HepG2 (cell line): ENCODE results near the gene DNAAF8. TPM values are rescaled to one million over a fixed set of nuclear protein-coding genes. Genes with fewer than 3 reads are reported as not detected.
A peak's percentile ranks its signal among the peaks of the same experiment; 100 is the strongest.

ENCODE experiments used
- ATAC-seq: fragments of 200-7000 bp; cut with Tn5 transposase; 3 replicates; pipeline ENCODE4 v1.9.1; 2020; ENCODE audit warnings: mild to moderate bottlenecking, moderate library complexity
- BruUV-seq: library from RNA; stranded (reverse); fragments of 400-500 nt; replicated peaks from 2 replicates; lab custom pipeline; 2021; lab: Mats Ljungman, UMichigan
- CTCF ChIA-PET: fragments of 300-600 bp; formaldehyde crosslinking; extraction: SDS; loops from one replicate; lab custom pipeline; 2021; ENCODE audit warnings: low total read pairs, inconsistent platforms, low intra/inter-chr PET ratio; lab: Yijun Ruan, JAX
- POLR2A ChIA-PET: fragments of 350-600 bp; sonication (Branson Sonifier 250); formaldehyde crosslinking; loops from one replicate; lab custom pipeline; 2020; ENCODE audit warnings: antibody characterized with exemption, inconsistent platforms; lab: Yijun Ruan, JAX
- DNase-seq: peaks from one replicate; pipeline ENCODE4 v3.0.0-alpha.2; 2015; ENCODE audit warnings: low spot score
- FAIRE-seq: peaks from 3 replicates; lab custom pipeline; 2011; peaks lifted over from hg19 to GRCh38; lab: Jason Lieb, UNC
- H2AFZ ChIP-seq: one replicate; pipeline ENCODE4 v1.6.1; 2011; ENCODE audit warnings: low read length, inconsistent platforms
- H3K27ac ChIP-seq: fragments of 300-600 bp; 3 replicates; pipeline ENCODE4 v1.8.0; 2011; ENCODE audit warnings: mixed run types, mild to moderate bottlenecking, mixed read lengths, low read length, inconsistent platforms; ENCODE audit not compliant: insufficient read depth; ENCODE audit errors: extremely low read length
- H3K27me3 ChIP-seq, 2 experiments: fragments of 200-600 bp in 1 of 2; 2 replicates in 1 of 2; 3 replicates in 1 of 2; pipeline versions ENCODE4 v1.6.0 to v1.8.0; 2011; ENCODE audit warnings: low read length in 2 of 2, mild to moderate bottlenecking in 2 of 2, moderate library complexity in 2 of 2, inconsistent platforms in 1 of 2; ENCODE audit not compliant: insufficient read depth in 2 of 2, control insufficient read depth in 1 of 2
- H3K36me3 ChIP-seq, 2 experiments: fragments of 200-600 bp in 1 of 2; replicated peaks in 1 of 2; 2 replicates in 1 of 2; 3 replicates in 1 of 2; pipeline versions ENCODE4 v1.5.1 to v1.8.0; 2011; ENCODE audit warnings: low read length in 2 of 2, inconsistent platforms in 1 of 2; ENCODE audit not compliant: insufficient read depth in 2 of 2, control insufficient read depth in 1 of 2
- H3K4me1 ChIP-seq: 2 replicates; pipeline ENCODE4 v1.5.1; 2012; ENCODE audit warnings: low read length, inconsistent platforms; ENCODE audit not compliant: insufficient read depth
- H3K4me2 ChIP-seq: 2 replicates; pipeline ENCODE4 v1.6.0; 2011; ENCODE audit warnings: low read depth, low read length, inconsistent platforms
- H3K4me3 ChIP-seq, 3 experiments: fragments of 200-600 bp in 1 of 3; sonication (generic), shearing (Covaris generic) in 1 of 3; replicated peaks in 1 of 3; 2 replicates each; pipeline ENCODE4 v1.5.1; 2011 to 2016; ENCODE audit warnings: low read length in 3 of 3, inconsistent platforms in 2 of 3, low read depth in 2 of 3, mild to moderate bottlenecking in 2 of 3, control low read depth in 1 of 3, mixed read lengths in 1 of 3; ENCODE audit not compliant: insufficient read depth in 1 of 3
- H3K79me2 ChIP-seq: one replicate; pipeline ENCODE4 v1.6.1; 2011; ENCODE audit warnings: low read length, inconsistent platforms; ENCODE audit not compliant: insufficient read depth
- H3K9ac ChIP-seq: 2 replicates; pipeline ENCODE4 v1.6.0; 2011; ENCODE audit warnings: mild to moderate bottlenecking, low read depth, low read length, inconsistent platforms; ENCODE audit not compliant: insufficient read depth
- H3K9me3 ChIP-seq: 2 replicates; pipeline ENCODE4 v1.5.1; 2012; ENCODE audit warnings: mild to moderate bottlenecking, low read length
- H4K20me1 ChIP-seq: 2 replicates; pipeline ENCODE4 v1.6.0; 2011; ENCODE audit warnings: inconsistent platforms, mild to moderate bottlenecking, low read length, moderate library complexity; ENCODE audit not compliant: insufficient read depth
- ERF ChIP-seq: IDR thresholded peaks from 2 replicates; pipeline ENCODE4 v1.6.1; 2018; ENCODE audit warnings: missing biosample characterization, missing genetic modification reagents
- KDM5A ChIP-seq: fragments of 200-600 bp; sonication (generic); IDR thresholded peaks from 2 replicates; pipeline ENCODE4 v1.7.0; 2018; ENCODE audit warnings: antibody characterized with exemption, mild to moderate bottlenecking, low read length, borderline replicate concordance
- NR2C2 ChIP-seq: sonication (generic); formaldehyde crosslinking; IDR thresholded peaks from 2 replicates; pipeline ENCODE4 v1.4.0; 2020; ENCODE audit warnings: missing genetic modification reagents, mild to moderate bottlenecking, moderate library complexity, borderline replicate concordance
- PHF5A ChIP-seq: IDR thresholded peaks from one replicate; pipeline ENCODE4 v1.6.1; 2018; ENCODE audit warnings: low read depth, missing genetic modification reagents; ENCODE audit not compliant: unreplicated experiment
- PTBP1 ChIP-seq: fragments of 200-400 bp; formaldehyde crosslinking; IDR thresholded peaks from 2 replicates; pipeline ENCODE4 v1.6.1; 2018; ENCODE audit warnings: low read length, low read depth; ENCODE audit not compliant: poor library complexity, severe bottlenecking
- SIN3A ChIP-seq: IDR thresholded peaks from 2 replicates; pipeline ENCODE4 v1.6.1; 2011; ENCODE audit warnings: low read depth, mild to moderate bottlenecking, control low read depth, low read length, borderline replicate concordance
- SP140L ChIP-seq: sonication (generic); formaldehyde crosslinking; IDR thresholded peaks from 2 replicates; pipeline ENCODE4 v1.4.0; 2020; ENCODE audit warnings: missing genetic modification reagents, borderline replicate concordance
- SPEN ChIP-seq: sonication (generic); formaldehyde crosslinking; IDR thresholded peaks from 2 replicates; pipeline ENCODE4 v1.5.1; 2020; ENCODE audit warnings: low read depth, mild to moderate bottlenecking, missing genetic modification reagents
- ZFP37 ChIP-seq: sonication (generic); formaldehyde crosslinking; IDR thresholded peaks from 2 replicates; pipeline ENCODE4 v1.4.0; 2020; ENCODE audit warnings: missing genetic modification reagents, borderline replicate concordance
- ZNF747 ChIP-seq: sonication (generic); formaldehyde crosslinking; IDR thresholded peaks from 2 replicates; pipeline ENCODE4 v1.8.1; 2023; ENCODE audit warnings: missing genetic modification reagents, mild to moderate bottlenecking, borderline replicate concordance
- ZNF790 ChIP-seq: sonication (generic); formaldehyde crosslinking; IDR thresholded peaks from 2 replicates; pipeline ENCODE4 v1.8.0; 2022; ENCODE audit warnings: missing genetic modification reagents, mild to moderate bottlenecking, borderline replicate concordance
- WGBS: methylation state at CpG from one replicate; pipeline ENCODE4 v1.1.6; 2017; ENCODE audit warnings: low lambda C conversion rate; 5-methylcytosine and 5-hydroxymethylcytosine counted together
- in situ Hi-C: cut with HindIII; loops from 2 replicates; pipeline ENCODE4 v1.10.0; 2017; ENCODE audit warnings: low pct_unique_long_range_greater_than_20kb; ENCODE audit not compliant: extremely low pct_ligation_motif_present
- intact Hi-C: fragments of 100-400 bp; cut with micrococcal nuclease; formaldehyde crosslinking; loops from one replicate; pipeline ENCODE4 v1.10.0; 2022; ENCODE audit not compliant: unreplicated experiment
- polyA plus RNA-seq, 8 experiments: library from polyadenylated mRNA; depleted of rRNA in 3 of 8; stranded (reverse) in 7 of 8; unstranded in 1 of 8; fragments of >200 nt; fragmentation: Illumina TruSeq in 4 of 8; extraction: Trizol in 4 of 8; gene quantifications; 2 replicates each; pipeline versions ENCODE4 v1.2.1 to v1.2.3, GENCODE V29; 2011 to 2016; ENCODE audit warnings: low read depth in 4 of 8, missing spikeins in 1 of 8, mixed read lengths in 1 of 8; ENCODE audit not compliant: insufficient read depth in 1 of 8
- total RNA-seq, 5 experiments: library from RNA; depleted of rRNA; stranded (reverse); fragments of >200 nt; fragmentation: Illumina TruSeq; extraction: Trizol; gene quantifications; 2 replicates each; pipeline ENCODE4 v1.2.3, GENCODE V29; 2016; ENCODE audit warnings: low read depth in 1 of 5
- TF ChIP-seq, protein P1 (sequence below): sonication (generic); IDR thresholded peaks from 2 replicates; pipeline ENCODE4 v1.6.1; 2016; ENCODE audit warnings: low read depth, borderline replicate concordance
- TF ChIP-seq, protein P2 (sequence below): IDR thresholded peaks from 2 replicates; pipeline ENCODE4 v1.6.1; 2012; ENCODE audit warnings: inconsistent platforms
- TF ChIP-seq, protein P3 (sequence below): sonication (generic); formaldehyde crosslinking; IDR thresholded peaks from 2 replicates; pipeline ENCODE4 v1.9.0; 2021; ENCODE audit warnings: missing genetic modification reagents, borderline replicate concordance
- TF ChIP-seq, protein P4 (sequence below): sonication (generic); formaldehyde crosslinking; IDR thresholded peaks from 2 replicates; pipeline ENCODE4 v1.4.0; 2020; ENCODE audit warnings: missing genetic modification reagents, borderline replicate concordance
- TF ChIP-seq, protein P5 (sequence below): fragments of 450-650 bp; IDR thresholded peaks from 2 replicates; pipeline ENCODE4 v1.6.1; 2016

The DNAAF8 gene
- total and polyA plus RNA-seq, 2 of the 13 experiments (the other 11 are each of a cell fraction or from before 2014, with no cell fraction given): 0.44 TPM; not detected in 1

DNA sequence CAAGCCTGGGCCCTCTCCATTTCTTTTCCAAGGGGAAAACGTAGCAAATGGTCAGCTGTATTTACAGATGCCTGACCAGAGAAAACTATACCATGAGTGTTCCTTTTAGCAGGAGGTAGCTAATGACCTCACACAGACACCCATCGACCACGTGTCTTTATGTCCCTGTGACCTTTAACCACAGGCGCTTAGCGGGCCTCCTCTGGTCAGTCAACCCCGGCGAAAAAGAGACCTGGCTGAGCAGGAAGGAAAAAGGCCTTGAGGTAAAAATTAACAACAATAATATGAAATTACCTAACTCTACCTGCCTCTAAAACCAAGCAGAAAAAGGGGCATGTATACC, 31.9 kb upstream of the DNAAF8 start:
- 35% methylated on average over 7 of the region's 7 CpGs for WGBS
- CTCF ChIA-PET: no interaction called here
- Histone ChIP-seq H3K9ac (peak overlapping the region; percentile 53; the same call in 1 of the 2 replicates), H3K36me3 (peaks cover 36 to 65% of the 10 kb centered on the region in 2 experiments), H3K27me3 (no peaks in the 10 kb centered on the region), H2AFZ (peak overlapping the region; percentile 11), H3K79me2 (no peaks in the 10 kb centered on the region), H3K4me1 (peaks cover 26% of the 10 kb centered on the region), H3K4me2 (peak overlapping the region; percentile 41), H4K20me1 (no peaks in the 10 kb centered on the region), H3K27ac (peak overlapping the region; percentile 67), H3K4me3 (no peak overlapping the region), H3K9me3 (no peaks in the 10 kb centered on the region)
- POLR2A ChIA-PET: interaction anchor here (1.6 kb wide), 1 partner anchor 9 kb away, joined by 8 read pairs; the partner anchor contains the start of gene NUDT16L1
- in situ Hi-C loops: no loop called here
- intact Hi-C loops: no loop called here
- no TSS peak for BruUV-seq
- peak; percentile 44 for DNase-seq
- ATAC-seq: peak; percentile 43
- FAIRE-seq: peak; percentile 18
- TF ChIP-seq ZNF747 (CRISPR knock-in tag) (no peak), ERF (0 out of 2 replicates have a peak, but pooled peaks have one; percentile 19), NR2C2 (CRISPR knock-in tag) (peak; percentile 85), SP140L (CRISPR knock-in tag) (no peak), ZFP37 (CRISPR knock-in tag) (no peak), SPEN (peak; percentile 50; the same call in 1 of the 2 replicates), KDM5A (no peak), PHF5A (CRISPR knock-in tag) (no peak), ZNF790 (CRISPR knock-in tag) (no peak), SIN3A (0 out of 2 replicates have a peak, but pooled peaks have one; percentile 24), PTBP1 (no peak)
- TF ChIP-seq, protein P1, sequence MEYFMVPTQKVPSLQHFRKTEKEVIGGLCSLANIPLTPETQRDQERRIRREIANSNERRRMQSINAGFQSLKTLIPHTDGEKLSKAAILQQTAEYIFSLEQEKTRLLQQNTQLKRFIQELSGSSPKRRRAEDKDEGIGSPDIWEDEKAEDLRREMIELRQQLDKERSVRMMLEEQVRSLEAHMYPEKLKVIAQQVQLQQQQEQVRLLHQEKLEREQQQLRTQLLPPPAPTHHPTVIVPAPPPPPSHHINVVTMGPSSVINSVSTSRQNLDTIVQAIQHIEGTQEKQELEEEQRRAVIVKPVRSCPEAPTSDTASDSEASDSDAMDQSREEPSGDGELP: peak; percentile 88; the same call in 1 of the 2 replicates
- TF ChIP-seq, protein P2, sequence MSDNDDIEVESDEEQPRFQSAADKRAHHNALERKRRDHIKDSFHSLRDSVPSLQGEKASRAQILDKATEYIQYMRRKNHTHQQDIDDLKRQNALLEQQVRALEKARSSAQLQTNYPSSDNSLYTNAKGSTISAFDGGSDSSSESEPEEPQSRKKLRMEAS: peak; percentile 71
- TF ChIP-seq, protein P3, sequence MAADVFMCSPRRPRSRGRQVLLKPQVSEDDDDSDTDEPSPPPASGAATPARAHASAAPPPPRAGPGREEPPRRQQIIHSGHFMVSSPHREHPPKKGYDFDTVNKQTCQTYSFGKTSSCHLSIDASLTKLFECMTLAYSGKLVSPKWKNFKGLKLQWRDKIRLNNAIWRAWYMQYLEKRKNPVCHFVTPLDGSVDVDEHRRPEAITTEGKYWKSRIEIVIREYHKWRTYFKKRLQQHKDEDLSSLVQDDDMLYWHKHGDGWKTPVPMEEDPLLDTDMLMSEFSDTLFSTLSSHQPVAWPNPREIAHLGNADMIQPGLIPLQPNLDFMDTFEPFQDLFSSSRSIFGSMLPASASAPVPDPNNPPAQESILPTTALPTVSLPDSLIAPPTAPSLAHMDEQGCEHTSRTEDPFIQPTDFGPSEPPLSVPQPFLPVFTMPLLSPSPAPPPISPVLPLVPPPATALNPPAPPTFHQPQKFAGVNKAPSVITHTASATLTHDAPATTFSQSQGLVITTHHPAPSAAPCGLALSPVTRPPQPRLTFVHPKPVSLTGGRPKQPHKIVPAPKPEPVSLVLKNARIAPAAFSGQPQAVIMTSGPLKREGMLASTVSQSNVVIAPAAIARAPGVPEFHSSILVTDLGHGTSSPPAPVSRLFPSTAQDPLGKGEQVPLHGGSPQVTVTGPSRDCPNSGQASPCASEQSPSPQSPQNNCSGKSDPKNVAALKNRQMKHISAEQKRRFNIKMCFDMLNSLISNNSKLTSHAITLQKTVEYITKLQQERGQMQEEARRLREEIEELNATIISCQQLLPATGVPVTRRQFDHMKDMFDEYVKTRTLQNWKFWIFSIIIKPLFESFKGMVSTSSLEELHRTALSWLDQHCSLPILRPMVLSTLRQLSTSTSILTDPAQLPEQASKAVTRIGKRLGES: no peak
- TF ChIP-seq, protein P4, sequence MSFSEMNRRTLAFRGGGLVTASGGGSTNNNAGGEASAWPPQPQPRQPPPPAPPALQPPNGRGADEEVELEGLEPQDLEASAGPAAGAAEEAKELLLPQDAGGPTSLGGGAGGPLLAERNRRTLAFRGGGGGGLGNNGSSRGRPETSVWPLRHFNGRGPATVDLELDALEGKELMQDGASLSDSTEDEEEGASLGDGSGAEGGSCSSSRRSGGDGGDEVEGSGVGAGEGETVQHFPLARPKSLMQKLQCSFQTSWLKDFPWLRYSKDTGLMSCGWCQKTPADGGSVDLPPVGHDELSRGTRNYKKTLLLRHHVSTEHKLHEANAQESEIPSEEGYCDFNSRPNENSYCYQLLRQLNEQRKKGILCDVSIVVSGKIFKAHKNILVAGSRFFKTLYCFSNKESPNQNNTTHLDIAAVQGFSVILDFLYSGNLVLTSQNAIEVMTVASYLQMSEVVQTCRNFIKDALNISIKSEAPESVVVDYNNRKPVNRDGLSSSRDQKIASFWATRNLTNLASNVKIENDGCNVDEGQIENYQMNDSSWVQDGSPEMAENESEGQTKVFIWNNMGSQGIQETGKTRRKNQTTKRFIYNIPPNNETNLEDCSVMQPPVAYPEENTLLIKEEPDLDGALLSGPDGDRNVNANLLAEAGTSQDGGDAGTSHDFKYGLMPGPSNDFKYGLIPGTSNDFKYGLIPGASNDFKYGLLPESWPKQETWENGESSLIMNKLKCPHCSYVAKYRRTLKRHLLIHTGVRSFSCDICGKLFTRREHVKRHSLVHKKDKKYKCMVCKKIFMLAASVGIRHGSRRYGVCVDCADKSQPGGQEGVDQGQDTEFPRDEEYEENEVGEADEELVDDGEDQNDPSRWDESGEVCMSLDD: no peak
- TF ChIP-seq, protein P5, sequence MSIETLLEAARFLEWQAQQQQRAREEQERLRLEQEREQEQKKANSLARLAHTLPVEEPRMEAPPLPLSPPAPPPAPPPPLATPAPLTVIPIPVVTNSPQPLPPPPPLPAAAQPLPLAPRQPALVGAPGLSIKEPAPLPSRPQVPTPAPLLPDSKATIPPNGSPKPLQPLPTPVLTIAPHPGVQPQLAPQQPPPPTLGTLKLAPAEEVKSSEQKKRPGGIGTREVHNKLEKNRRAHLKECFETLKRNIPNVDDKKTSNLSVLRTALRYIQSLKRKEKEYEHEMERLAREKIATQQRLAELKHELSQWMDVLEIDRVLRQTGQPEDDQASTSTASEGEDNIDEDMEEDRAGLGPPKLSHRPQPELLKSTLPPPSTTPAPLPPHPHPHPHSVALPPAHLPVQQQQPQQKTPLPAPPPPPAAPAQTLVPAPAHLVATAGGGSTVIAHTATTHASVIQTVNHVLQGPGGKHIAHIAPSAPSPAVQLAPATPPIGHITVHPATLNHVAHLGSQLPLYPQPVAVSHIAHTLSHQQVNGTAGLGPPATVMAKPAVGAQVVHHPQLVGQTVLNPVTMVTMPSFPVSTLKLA: peak; percentile 44; the same call in 1 of the 2 replicates
